ENCODE measurements around the gene USP47. TPM values are rescaled to one million over a fixed set of nuclear protein-coding genes. Genes with fewer than 3 reads are reported as not detected.

USP47 gene
- total RNA-seq, 2 experiments from 2014 or later = 42.2 to 44.1 TPM

DNA sequence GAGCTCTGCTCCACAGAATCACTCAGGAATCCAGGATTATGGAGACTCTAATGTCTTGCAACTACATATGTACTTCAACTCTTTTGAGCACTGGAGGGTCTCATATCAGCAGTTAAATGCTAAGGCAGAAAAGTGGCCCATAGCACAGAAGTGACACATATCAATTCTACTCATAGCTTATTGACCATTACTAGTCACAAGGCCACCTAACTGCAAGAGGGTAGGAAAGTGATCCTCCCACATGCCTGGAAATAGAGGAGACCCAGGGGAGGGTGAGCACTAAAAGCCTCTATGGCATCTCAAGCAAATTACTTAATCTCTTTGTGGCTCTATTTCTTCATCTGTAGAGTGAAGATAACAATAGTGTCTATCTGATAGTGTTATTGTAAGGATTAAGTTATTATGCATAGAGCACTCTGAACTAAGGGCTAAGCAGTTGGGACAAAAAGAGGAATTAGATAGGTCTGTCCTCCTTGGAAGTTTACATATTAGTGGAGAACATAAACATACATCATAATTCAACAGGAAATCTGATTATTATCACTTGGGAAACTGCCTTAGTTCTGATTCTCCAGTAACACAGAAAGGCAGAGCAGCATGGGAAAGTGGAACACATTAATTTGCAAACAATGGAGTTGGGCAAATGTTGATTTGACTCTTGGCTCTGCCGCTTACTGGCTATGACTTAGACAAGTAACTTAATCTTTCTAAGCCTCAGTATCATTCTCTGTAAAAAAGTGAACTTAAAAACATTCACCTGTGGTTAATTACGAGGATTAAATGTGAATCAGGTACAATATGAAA lies 25.1 kb upstream of the USP47 start:
- no peaks in the 10 kb centered on the region for H4K20me1 ChIP-seq (ENCODE audit: insufficient read depth, low read length)
- H3K4me2 ChIP-seq (ENCODE audit: low read length) = no peak overlapping the region
- H3K4me1 ChIP-seq (ENCODE audit: insufficient read depth, low read length, poor library complexity, severe bottlenecking) = no peaks in the 10 kb centered on the region
- no peak overlapping the region for H3K27ac ChIP-seq (ENCODE audit: low read depth, low read length, poor library complexity, severe bottlenecking)
- H3K9me2 ChIP-seq (ENCODE audit: insufficient read depth, low read length) = no peaks in the 10 kb centered on the region
- no peaks in the 10 kb centered on the region for H3K79me2 ChIP-seq (ENCODE audit: insufficient read depth, low read depth, low read length)
- ChIA-PET CTCF (ENCODE audit: unreplicated experiment) (no interaction called here), POLR2A (interaction anchor here (0.5 kb wide), 1 partner anchor 882 kb away, joined by 6 read pairs; no protein-coding TSS in a partner anchor)
- no peak overlapping the region for H3K4me3 ChIP-seq (ENCODE audit: low read depth, low read length, poor library complexity, severe bottlenecking)
- H2AFZ ChIP-seq (ENCODE audit: low read length) = no peak overlapping the region
- no TSS peak for BruUV-seq (replicated peaks)
- intact Hi-C loops (cut with micrococcal nuclease; ENCODE audit: unreplicated experiment) = no loop called here
- no peak for DNase-seq (ENCODE audit: low spot score)
- no peaks in the 10 kb centered on the region for H3K9me3 ChIP-seq (ENCODE audit: low read length)
- no peak for TF ChIP-seq EZH2phosphoT487 (IDR thresholded peaks at IDR 0.05; ENCODE audit: borderline replicate concordance, low read depth, low read length)
- TF ChIP-seq, protein P1, sequence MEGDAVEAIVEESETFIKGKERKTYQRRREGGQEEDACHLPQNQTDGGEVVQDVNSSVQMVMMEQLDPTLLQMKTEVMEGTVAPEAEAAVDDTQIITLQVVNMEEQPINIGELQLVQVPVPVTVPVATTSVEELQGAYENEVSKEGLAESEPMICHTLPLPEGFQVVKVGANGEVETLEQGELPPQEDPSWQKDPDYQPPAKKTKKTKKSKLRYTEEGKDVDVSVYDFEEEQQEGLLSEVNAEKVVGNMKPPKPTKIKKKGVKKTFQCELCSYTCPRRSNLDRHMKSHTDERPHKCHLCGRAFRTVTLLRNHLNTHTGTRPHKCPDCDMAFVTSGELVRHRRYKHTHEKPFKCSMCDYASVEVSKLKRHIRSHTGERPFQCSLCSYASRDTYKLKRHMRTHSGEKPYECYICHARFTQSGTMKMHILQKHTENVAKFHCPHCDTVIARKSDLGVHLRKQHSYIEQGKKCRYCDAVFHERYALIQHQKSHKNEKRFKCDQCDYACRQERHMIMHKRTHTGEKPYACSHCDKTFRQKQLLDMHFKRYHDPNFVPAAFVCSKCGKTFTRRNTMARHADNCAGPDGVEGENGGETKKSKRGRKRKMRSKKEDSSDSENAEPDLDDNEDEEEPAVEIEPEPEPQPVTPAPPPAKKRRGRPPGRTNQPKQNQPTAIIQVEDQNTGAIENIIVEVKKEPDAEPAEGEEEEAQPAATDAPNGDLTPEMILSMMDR (conservative IDR thresholded peaks at IDR 0.05; ENCODE audit: low read length) = no peak
- no peaks in the 10 kb centered on the region for H3K36me3 ChIP-seq (ENCODE audit: insufficient read depth, low read length)

DNA sequence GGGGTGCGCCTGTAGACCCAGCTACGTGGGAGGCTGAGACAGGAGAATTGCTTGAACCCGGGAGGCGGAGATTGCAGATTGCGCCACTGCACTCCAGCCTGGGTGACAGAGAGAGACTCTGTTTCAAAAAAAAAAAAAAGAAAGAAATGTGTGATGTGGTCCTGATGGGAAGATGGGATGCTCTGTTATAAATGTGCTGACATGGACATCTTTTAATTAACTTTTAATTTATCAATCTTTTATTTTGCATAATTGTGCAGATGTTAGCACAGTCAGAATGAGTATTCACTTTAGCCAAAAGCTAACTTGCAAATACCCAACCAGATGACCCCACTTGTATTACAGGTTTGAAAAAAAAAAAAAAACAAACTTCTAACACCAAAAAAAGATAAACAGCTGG lies 23.8 kb upstream of the USP47 start:
- no TSS peak for BruUV-seq (replicated peaks)
- no peaks in the 10 kb centered on the region for H4K20me1 ChIP-seq (ENCODE audit: insufficient read depth, low read length)
- H2AFZ ChIP-seq (ENCODE audit: low read length) = no peak overlapping the region
- H3K4me2 ChIP-seq (ENCODE audit: low read length) = no peak overlapping the region
- H3K9me2 ChIP-seq (ENCODE audit: insufficient read depth, low read length) = no peaks in the 10 kb centered on the region
- no peaks in the 10 kb centered on the region for H3K79me2 ChIP-seq (ENCODE audit: insufficient read depth, low read depth, low read length)
- no peaks in the 10 kb centered on the region for H3K4me1 ChIP-seq (ENCODE audit: insufficient read depth, low read length, poor library complexity, severe bottlenecking)
- ChIA-PET POLR2A (interaction anchor here (0.7 to 0.9 kb wide), 2 partner anchors 23 to 219 kb away, joined by 3 to 6 read pairs; no protein-coding TSS in a partner anchor), CTCF (ENCODE audit: unreplicated experiment) (no interaction called here)
- no peak for TF ChIP-seq EZH2phosphoT487 (IDR thresholded peaks at IDR 0.05; ENCODE audit: borderline replicate concordance, low read depth, low read length)
- intact Hi-C loops (cut with micrococcal nuclease; ENCODE audit: unreplicated experiment) = no loop called here
- H3K9me3 ChIP-seq (ENCODE audit: low read length) = no peaks in the 10 kb centered on the region
- no peaks in the 10 kb centered on the region for H3K36me3 ChIP-seq (ENCODE audit: insufficient read depth, low read length)
- no peak overlapping the region for H3K27ac ChIP-seq (ENCODE audit: low read depth, low read length, poor library complexity, severe bottlenecking)
- H3K4me3 ChIP-seq (ENCODE audit: low read depth, low read length, poor library complexity, severe bottlenecking) = no peak overlapping the region
- no peak for DNase-seq (ENCODE audit: low spot score)

- TF ChIP-seq, protein P1 (conservative IDR thresholded peaks at IDR 0.05; ENCODE audit: low read length) = no peak
- TF ChIP-seq EZH2phosphoT487 (IDR thresholded peaks at IDR 0.05; ENCODE audit: borderline replicate concordance, low read depth, low read length) = no peak
- no TSS peak for BruUV-seq (replicated peaks)
These were observed 23.1 kb upstream of the USP47 start for GRCh38 chr11:11818529-11819121.

More at GRCh38 chr11:11818529-11819121, 23.1 kb upstream of the USP47 start:
- no peaks in the 10 kb centered on the region for H3K36me3 ChIP-seq (ENCODE audit: insufficient read depth, low read length)
- no peaks in the 10 kb centered on the region for H3K79me2 ChIP-seq (ENCODE audit: insufficient read depth, low read depth, low read length)
- no peaks in the 10 kb centered on the region for H3K9me2 ChIP-seq (ENCODE audit: insufficient read depth, low read length)
- no peak overlapping the region for H3K4me3 ChIP-seq (ENCODE audit: low read depth, low read length, poor library complexity, severe bottlenecking)
- no peak overlapping the region for H3K4me2 ChIP-seq (ENCODE audit: low read length)
- POLR2A ChIA-PET = interaction anchor here (0.6 to 0.9 kb wide), 4 partner anchors 22 to 558 kb away, joined by 3 to 6 read pairs (median 3); no protein-coding TSS in a partner anchor
- H4K20me1 ChIP-seq (ENCODE audit: insufficient read depth, low read length) = no peaks in the 10 kb centered on the region
- H3K27ac ChIP-seq (ENCODE audit: low read depth, low read length, poor library complexity, severe bottlenecking) = no peak overlapping the region
- no peak overlapping the region for H2AFZ ChIP-seq (ENCODE audit: low read length)
- intact Hi-C loops (cut with micrococcal nuclease; ENCODE audit: unreplicated experiment) = no loop called here
- H3K9me3 ChIP-seq (ENCODE audit: low read length) = no peaks in the 10 kb centered on the region
- H3K4me1 ChIP-seq (ENCODE audit: insufficient read depth, low read length, poor library complexity, severe bottlenecking) = no peaks in the 10 kb centered on the region
- CTCF ChIA-PET (ENCODE audit: unreplicated experiment) = no interaction called here
- no peak for DNase-seq (ENCODE audit: low spot score)
